ENCODE results near the gene RAD23B.

DNA sequence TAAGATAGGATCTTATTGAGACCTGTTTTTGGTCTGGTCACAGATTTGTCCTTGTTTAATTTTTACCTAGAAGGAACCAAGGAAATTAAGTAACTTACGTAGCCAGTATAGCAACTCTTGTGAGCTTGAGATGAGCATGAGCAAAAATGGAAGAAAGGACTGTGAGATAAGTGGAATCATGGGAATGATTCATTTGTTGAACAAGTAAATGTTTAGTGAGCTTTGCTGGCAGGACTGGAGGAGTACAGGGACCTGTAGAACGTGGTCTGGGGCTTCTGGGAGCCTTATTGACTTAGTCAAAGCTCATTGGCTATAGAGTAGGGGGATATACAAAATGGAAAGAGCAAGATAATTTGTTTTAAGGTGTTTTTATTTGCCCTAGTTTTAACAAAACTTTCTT is 3.0 kb downstream of the RAD23B start:
- TF ChIP-seq POLR2A (IDR thresholded peaks at IDR 0.05; ENCODE audit: low read depth, low read length) (no peak), POLR2AphosphoS5 (IDR thresholded peaks at IDR 0.05; ENCODE audit: low read depth, low read length) (no peak), TAF1 (IDR thresholded peaks at IDR 0.05; ENCODE audit: low read depth, low read length) (no peak), SPI1 (IDR thresholded peaks at IDR 0.05; ENCODE audit: low read depth, low read length) (no peak), PAX5 (IDR thresholded peaks at IDR 0.05; ENCODE audit: insufficient read depth, low read length, severe bottlenecking) (no peak)

All from GM12891 (cell line).